OCI-M1 (cell line): Measurements from ENCODE around the gene EMSY.
A peak's percentile ranks its signal among the peaks of the same experiment; 100 is the strongest.
"Not testable (repeated sequence)": the region's sequence is repeated elsewhere in the genome, so short reads cannot be mapped to it uniquely, and the experiment has no call there.

Experiments used
- DNase-seq: peaks from one replicate; lab custom pipeline; 2025; lab: John Stamatoyannopoulos, UW

EMSY gene

DNA sequence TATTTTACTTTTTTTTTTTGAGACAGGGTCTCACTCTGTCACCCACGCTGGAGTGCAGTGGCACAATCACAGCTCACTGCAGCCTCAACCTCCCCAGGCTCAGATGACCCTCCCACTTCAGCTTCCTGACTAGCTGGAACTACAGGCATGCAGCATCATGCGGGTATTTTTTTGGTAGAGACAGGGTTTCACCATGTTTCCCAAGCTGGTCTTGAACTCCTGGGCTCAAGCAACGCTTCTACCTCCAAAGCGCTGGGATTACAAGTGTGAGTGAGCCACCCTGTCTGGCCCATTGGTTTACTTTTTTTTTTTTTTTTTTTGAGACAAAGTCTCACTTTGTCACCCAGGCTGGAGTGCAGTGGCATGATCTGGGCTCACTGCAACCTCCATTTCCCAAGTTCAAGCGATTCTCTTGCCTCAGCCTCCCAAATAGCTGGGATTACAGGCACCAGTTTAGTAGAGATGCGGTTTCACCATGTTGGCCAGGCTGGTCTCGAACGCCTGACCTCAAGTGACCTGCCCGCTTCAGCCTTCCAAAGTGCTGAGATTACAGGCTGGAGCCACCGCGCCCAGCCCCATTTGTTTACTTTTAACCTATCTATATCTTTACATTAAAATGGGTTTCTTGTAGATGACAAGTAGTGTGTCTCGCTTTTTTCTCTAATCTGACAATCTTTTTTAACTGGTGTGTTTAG lies 127.5 kb downstream of the EMSY start:
- not testable (repeated sequence) for DNase-seq

DNA sequence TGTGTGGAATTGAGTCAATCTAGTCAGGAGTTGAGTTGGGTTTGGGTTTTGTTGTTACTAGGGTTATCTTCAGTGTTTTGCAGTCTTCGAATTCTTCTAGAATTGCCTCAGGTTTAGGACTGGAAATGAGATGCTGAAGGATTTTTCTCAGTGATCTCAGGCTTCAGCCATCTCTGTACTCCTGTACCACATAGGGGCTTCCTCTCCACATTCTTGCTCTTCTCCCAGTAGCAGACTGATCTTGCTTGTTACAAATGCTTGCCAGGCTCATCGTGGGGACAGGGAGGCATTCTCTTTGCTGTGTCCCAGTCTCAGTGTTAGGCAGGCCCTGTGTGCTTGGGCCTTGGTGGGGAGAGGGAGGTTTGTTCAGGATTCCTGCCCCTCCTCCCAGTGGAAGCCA lies 129.6 kb downstream of the EMSY start:
- no peak for DNase-seq

DNA sequence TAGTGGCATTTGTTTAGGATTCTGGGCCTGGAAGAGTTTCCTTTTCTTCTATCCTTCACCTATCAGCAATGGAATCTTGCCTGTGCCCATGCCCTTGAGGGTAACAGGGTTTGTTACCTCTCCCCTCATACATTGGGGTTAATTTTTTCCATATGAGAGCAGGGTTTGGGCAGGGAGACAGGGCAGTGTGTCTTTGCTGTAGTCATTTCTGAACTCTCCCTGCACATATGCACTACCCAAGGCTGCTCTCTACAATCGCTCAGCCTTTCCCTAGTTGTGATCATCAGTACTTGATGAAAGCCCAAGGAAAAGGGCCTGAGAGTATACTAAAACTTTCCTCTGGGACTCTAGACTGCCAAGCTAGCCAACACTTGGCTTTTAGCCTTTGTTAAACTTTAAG lies 130.1 kb downstream of the EMSY start:
- DNase-seq = no peak

DNA sequence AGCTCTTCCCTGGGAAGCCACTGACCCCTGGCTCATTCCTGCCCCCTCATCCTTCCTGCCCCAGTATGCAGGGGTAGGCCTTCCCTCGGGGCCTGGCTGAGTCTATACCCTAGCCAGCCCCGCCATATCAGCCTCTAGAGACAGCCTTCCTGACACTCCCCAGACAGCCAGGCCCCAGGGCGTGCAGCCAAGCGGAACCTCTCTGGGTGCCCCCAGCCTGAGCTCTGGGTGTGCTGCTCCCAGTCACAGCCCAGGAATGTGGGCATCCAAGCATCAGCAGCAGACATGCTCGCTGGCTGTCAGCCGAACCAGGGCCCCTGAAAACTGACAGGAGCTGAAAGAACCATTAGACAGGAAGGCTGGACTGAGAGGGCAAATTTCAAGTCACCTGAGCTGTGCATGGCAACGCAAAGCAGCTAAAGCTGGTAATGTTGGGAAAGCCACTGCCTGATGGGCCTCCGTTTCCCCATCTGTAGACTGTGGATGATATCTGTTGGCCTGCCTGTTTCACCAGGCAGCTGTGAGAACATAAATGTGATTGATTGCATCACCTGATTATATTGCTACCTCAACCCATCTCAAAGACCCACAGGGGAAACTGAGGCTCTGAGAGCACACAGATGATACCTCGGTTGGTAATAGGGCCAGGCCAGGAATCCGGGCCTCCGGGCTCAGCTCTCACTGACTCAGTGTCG lies 132.6 kb downstream of the EMSY start:
- no peak for DNase-seq

DNA sequence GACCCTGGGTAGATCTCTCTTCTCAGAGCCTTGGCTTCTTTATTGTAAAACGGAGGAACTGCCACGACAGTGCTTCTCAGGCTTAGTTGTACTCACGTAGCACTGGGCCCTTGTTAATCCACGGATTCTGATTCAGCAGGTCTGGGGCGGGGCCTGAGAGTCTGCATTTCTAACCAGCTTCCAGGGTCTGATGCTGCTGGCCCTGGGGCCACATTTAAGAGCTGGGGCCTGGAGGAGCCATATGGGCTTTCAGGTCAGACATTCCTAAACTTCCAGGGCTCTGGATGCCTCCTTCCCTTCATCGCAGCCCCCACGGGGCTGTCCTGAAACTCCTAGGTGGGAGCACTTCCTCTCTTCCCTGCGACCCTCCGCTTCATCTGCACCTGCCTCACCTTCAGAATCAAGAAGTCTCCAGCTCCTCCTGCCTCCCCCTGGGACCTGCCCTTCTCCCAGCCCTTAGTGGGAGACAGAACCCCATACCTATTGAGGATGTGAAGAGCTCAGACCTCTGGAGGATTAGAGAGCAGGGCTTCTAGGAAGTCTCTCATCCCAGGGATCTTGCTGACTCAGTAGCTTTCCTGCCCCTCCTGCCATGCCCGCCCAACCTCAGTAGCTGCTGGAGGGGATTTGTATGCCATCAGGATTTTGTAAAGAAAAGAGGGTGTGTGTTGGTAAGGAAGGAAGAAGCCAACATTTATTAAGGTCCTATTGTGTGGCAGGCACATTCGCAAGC lies 133.3 kb downstream of the EMSY start:
- DNase-seq = no peak

DNA sequence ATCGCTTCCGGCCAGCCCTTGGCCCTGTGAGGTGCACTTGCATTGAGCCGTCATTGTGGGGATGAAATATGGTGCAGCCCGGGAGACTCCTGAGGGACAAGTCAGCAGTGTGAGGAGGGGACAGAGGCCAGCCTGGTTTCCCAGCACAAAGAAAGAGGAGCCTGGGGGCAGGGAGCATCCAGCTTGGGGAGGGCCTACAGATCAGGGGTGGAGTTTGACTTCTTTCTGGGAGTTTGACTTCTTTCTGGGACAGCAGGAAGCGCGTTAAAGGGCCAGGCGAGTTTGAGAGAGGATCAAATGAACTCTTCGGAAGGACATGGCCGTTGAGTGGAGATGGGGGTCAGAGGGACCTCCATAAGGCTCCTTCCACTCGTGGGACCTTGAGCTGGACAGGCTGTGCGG lies 133.8 kb downstream of the EMSY start:
- DNase-seq = no peak

DNA sequence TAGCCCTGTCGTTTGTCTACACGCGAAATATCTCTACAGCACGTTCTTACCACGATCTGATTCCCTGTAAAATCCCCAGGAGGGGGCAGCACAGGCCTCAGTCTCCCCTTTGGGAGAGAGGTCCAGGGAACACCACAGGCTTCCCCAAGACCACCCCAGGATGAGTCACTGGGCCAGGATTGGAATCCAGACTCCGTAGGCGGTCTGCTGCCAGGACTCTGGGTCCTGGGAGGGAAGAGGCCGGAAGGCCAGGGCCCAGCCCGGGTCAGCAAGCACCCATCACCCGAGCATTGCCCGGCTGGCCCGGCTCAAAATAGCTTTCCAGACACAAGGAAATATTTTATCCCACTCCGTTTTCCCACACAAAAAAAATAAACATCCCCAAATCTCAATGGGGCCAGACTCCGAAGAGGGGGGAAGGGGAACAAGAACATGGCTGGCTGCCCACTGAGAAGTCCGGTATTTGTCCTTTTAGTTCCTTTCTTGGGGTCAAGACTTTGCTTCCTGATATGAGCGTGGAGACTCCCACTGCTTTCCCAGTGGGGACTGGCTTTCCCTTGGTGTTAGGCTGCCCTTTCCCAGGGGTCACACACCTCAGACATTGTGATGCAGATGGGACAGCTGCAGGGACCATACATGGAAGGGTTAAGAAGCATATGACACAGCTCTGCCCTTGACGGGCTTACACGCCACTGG lies 134.4 kb downstream of the EMSY start:
- DNase-seq = no peak

DNA sequence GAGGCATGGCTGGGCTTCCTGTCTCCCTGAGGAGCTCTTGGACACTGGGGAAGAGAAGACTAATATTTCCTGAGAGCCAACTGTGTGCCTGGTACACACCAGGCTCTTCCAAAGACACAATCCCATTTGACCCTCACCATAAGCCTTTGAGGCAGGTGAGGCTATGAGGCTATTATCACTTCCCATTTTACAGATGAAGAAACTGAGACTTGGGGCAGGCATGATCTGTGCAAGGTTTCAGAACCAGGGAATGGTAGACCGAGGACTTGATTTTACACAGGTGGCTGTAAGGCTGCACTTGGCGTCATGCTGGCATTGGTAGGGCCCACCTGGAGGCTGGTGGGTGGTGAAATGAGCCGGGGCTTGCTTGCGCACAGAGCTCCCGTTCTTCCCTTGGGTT lies 134.9 kb downstream of the EMSY start:
- no peak for DNase-seq

DNA sequence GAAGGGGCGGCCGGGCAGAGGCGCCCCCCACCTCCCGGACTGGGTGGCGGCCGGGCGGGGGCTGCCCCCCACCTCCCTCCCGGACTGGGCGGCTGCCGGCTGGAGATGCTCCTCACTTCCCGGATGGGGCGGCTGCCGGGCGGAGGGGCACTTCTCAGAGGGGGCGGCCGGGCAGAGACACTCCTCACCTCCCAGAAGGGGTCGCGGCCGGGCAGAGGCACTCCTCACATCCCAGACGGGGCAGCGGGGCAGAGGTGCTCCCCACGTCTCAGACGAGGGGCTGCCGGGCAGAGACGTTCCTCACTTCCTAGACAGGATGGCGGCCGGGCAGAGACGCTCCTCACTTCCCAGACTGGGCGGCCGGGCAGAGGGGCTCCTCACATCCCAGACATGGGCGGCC lies 137.7 kb downstream of the EMSY start:
- not testable (repeated sequence) for DNase-seq

DNA sequence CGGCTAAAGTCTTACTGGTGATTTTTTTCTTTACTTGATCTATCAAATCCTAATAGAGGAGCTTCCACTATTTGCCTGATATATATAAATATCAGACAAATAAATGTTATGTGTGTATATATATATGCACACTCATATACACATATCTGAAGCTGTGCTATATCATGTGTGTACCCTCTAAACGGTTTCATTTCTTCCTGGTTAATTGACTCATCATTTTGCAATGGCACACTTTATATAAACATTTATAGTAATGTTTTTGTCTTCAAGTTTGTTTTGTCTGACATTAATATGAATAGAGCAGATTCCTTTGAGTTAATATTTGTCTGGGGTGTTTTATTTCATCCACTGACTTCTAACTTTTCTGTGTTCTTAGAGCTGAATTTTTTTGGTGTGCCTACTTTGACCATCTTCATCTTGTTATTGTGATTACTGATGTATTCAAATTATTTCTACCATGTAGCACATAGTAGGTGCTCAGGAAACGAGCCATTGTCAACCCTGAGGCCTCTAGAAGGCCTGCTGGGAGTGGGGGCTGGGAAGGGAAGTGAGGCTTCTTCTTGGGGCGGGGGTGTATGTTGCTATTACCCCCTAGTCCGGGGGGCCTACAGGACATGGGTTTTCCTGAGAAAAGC lies 143.1 kb downstream of the EMSY start:
- no peak for DNase-seq

DNA sequence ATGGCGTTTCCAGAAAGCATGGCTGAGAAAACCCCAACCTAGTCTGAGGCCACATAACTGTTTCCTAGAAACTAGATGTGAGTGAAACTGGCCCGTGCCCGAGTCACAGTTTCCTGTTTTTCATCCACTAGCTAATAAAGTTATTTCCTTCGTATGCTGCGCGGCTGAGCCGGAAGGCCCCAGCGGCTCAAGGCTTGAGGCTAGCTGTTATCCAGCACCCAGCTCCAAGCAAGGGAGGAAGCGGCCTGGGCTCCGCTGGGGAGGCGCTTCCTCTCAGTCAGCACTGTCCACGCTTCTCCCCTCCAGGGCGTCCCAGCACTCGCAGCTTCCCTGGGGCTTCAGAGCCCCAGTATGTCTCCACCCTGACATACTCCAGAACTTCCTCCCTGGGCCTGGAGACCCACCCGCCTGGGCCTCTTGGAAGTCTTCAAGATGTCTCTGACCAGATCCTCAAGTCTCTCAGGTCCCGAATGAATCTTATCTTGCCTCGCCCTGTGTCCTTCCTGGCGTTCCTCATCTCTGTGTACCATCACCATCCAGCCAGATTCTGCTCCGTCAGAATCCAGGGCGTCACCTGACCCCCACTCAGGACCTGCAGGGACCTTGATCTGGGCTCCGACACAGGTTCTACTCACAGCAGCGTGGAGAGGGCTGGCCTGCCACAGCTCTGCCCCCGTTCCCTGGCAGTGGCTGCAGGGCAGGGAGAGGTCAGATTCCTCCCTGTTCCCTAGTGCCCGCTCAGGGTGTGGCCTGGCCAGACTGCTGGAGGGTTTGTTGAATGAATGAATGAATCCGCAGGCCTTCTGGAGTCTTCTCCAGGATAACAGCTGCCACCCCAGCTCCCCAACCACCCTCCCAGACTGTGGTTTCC lies 143.9 kb downstream of the EMSY start:
- DNase-seq = peak; percentile 56

DNA sequence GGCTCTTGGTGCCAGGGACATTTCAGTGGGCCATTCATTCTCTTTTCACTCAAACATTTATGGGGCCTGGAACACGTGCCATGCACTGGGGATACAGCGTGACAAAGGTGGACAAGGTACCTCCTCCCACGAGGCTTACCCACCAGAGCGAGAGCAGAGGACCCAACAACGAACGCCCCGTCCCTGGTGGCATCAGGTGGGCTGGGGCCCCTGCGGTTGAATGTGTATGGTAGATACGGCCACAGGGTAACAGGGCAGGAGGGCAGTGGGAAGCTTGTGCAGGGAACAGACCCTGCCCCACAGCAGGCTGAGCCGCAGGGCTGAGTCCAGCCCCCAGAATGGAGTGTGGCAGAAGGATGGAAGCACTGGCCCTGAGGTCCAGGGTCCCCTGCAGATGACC lies 144.7 kb downstream of the EMSY start:
- DNase-seq = no peak

DNA sequence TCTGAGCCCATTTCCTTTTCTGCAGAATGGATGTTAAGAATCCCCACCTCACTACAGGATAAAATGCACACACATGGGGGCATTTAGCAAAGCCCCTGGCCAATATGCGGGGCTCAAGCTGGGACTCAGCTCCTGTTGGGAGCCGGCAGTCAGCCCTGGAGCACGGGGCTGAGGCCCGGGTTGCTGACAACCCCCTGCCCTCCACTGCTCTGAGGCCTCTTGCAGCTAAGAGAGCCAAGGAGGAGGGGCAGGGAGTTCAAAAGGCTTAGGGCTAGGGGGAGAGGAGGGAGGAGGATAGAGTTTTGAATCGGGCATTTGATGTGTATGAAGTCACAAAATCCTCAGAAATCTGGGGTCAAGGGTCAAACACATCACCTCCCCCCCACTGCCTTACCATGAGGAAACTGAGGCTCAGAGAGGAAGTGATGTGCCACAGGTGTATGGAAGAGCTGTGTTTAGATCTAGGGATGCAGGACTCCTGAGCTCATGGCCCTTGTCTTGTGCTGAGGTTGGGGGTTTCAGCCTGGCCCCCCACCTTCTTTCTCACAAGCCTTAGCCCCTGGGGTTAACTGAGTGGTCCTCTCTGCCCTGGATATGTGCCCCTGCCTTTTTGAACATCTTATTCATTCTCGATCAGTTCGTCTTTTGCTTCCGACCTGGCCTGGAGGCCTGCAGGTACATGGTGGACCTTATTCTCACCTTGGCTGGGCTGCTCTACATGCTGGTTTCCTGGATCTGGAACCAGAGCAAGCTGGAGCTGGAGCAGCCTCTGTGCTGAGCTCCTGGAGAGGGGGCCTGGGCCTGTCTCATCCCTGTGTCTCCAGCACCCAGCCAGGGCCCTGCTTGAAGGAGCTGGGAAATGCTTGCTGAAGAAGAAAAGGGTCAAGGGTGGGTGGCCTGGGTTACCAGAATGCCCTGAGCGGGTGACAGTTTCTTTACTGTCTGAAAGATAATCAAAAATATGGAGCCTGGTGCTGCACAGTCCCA lies 145.4 kb downstream of the EMSY start:
- no peak for DNase-seq

DNA sequence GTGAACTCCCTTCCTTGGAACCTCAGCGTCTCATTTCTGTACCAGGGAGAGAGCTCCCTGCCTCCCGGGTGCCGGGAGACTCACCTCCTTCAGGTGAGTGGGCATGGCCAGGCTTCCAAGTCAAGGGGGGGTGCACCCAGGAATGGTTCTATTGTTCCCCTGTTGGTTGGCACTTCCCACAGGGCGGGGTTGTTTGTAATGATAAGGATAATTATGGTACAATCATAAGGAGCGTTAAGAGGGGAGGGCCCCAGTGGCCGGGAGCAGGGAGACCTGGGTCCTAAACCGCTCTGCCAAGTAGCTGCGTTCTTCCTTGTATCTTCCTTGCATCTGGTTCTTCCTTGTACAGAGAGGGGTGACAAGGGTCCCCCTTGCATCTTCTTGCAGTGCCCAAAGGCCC lies 146.6 kb downstream of the EMSY start:
- no peak for DNase-seq

DNA sequence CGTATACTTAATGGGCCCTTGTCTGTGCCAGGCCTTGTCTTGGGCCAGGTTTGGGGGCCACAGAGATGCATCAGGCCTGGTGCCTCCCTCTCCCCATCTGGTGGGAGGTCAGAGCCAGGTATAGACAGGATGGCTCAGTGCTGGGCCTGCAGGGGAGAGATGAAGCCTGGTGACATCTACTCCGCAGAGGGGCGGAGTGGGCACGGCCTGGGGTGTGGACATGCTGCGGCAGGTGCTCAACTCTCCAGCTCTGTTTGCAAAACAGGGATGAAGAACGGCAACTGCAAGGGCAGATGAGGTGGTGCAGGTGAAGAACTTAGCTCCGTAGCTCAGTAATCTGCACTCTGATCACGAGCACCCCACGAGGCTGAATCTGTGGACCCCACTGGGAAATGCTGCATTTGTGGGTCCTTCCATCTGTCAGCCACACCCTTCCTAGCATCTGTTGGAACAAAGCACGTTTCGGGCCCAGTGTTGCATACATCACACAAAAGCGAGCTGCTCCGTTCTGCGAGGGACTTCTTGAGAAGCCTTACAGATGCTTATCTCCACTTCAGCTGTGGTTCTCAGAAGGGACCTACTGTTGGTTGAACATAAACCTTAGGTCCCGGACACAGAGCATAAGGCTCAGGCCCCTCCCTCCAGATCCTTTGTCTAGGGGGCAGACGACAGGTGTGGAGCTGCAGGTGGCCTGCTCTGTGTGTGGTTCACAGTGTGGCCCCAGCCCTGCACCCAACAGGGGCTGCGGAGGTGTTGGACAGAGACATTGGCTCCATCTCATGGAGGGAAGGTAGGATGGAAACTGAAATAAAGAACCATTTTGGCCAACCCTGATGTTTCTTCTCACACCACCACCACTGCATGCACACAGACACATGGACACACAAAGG lies 147.5 kb downstream of the EMSY start:
- DNase-seq = no peak

DNA sequence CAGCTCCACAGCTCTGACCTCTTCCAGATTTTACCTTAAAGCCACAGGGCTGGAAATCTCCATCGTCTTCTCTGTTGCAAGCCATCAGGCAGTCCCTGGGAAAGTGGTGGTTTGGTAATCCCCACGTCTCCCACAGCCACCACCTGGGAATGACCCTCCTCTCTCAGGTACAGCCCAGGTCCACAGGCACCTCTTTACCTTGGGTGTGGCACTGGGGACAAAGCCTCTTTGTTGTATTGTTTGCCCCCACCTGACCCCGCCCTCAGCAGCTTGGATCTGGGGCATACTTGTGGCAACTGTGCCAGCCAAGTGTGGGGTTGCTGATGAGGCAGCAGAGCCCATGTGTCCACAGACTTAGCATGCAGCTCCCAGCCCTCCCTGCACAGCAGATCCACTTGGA lies 148.1 kb downstream of the EMSY start:
- no peak for DNase-seq

DNA sequence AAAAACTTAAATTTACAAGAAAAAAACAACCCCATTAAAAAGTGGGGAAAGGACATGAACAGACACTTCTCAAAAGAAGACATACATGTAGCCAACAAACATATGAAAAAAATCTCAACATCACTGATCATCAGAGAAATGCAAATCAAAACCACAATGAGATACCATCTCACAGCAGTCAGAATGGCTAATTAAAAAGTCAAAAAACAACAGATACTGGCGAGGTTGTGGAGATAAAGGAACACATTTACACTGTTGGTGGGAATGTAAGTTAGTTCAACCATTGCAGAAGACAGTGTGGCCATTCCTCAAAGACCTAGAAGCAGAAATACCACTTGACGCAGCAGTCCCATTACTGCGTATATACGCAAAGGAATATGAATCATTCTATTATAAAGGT lies 150.3 kb downstream of the EMSY start:
- not testable (repeated sequence) for DNase-seq

DNA sequence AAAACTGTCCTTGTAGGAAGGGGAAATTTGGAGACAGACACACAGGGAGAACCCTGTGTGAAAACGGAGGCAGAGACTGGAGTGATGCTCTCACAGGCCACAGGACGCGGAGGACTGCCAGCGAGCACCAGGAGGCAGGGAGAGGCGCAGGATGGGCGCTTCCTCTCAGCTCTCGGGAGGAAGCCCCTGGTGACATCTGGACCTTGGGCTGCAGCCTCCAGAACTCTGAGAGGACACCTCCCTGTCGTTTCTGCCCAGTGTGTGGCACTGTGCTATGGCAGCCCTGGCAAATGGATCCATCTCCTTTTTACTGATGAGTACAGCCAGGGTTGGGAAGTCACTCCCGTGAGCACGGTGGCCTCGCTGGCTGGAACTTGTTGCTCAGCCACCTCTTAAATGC lies 151.8 kb downstream of the EMSY start:
- no peak for DNase-seq
